Aorta (tissue), 5 donors: ENCODE measurements around the gene CXXC1. TPM values are rescaled to one million over a fixed set of nuclear protein-coding genes. Genes with fewer than 3 reads are reported as not detected.
"Not testable (repeated sequence)": the region's sequence is repeated elsewhere in the genome, so short reads cannot be mapped to it uniquely, and the experiment has no call there.

ENCODE experiments used
- ATAC-seq: fragments of 200-7000 bp; cut with Tn5 transposase; one replicate; pipeline ENCODE4 v1.9.1; 2022; ENCODE audit warnings: moderate library complexity; ENCODE audit not compliant: low FRiP score
- DNase-seq, 2 donors: peaks; one replicate each; pipeline ENCODE4 v3.0.0-alpha.2; 2020
- H3K27ac ChIP-seq, 2 donors: one replicate each; pipeline ENCODE4 v1.5.1; 2013; ENCODE audit warnings: low read length in 2 of 2, mild to moderate bottlenecking in 2 of 2, moderate library complexity in 2 of 2, control low read depth in 1 of 2, inconsistent platforms in 1 of 2, low read depth in 1 of 2
- H3K27me3 ChIP-seq, 2 donors: one replicate each; pipeline ENCODE4 v1.6.1; 2013; ENCODE audit warnings: control low read depth in 1 of 2, low read length in 1 of 2, mild to moderate bottlenecking in 1 of 2, moderate library complexity in 1 of 2; ENCODE audit not compliant: insufficient read depth in 2 of 2, control insufficient read depth in 1 of 2
- H3K36me3 ChIP-seq, 2 donors: one replicate each; pipeline ENCODE4 v1.6.1; 2013; ENCODE audit warnings: control low read depth in 1 of 2, low read length in 1 of 2, mild to moderate bottlenecking in 1 of 2; ENCODE audit not compliant: insufficient read depth in 2 of 2, control insufficient read depth in 1 of 2
- H3K4me1 ChIP-seq, 2 donors: one replicate each; pipeline ENCODE4 v1.6.1; 2013; ENCODE audit warnings: low read length in 2 of 2, control low read depth in 1 of 2, mild to moderate bottlenecking in 1 of 2, moderate library complexity in 1 of 2; ENCODE audit not compliant: insufficient read depth in 2 of 2, control insufficient read depth in 1 of 2
- H3K4me3 ChIP-seq, 2 donors: one replicate each; pipeline ENCODE4 v1.5.1; 2013; ENCODE audit warnings: low read length in 2 of 2, control low read depth in 1 of 2, mild to moderate bottlenecking in 1 of 2
- H3K9me3 ChIP-seq: one replicate; pipeline ENCODE4 v1.6.1; 2013; ENCODE audit warnings: mild to moderate bottlenecking, low read length; ENCODE audit not compliant: control insufficient read depth
- WGBS, 2 donors: extraction: QIAGEN DNeasy Blood & Tissue Kit; methylation state at CpG; one replicate each; pipeline ENCODE4 v1.1.7; 2013; 5-methylcytosine and 5-hydroxymethylcytosine counted together
- intact Hi-C, 2 donors: fragments of 100-400 bp; cut with DNase I; formaldehyde crosslinking; loops; one replicate each; pipeline versions ENCODE4 v1.14.2 to v1.15.0; 2022
- polyA plus RNA-seq, 2 donors: library from polyadenylated mRNA; stranded (reverse); fragments of 200-250 nt; gene quantifications; one replicate each; pipeline ENCODE4 v1.2.3, GENCODE V29; 2013
- total RNA-seq, 2 donors: library from RNA; stranded (reverse); fragmentation: NEBNext Ultra II Directional; extraction: Animal tissue kit (Norgen Biotek cat#: 25700); gene quantifications; one replicate each; pipeline ENCODE4 v1.2.1, GENCODE V29; 2021
- donor health status: healthy with polysubstance abuse.
- donor health status: Bipolar disorder and iron deficiency.
- donor health status: DM: no; HTN: no; CAD: no.
- donor health status: DM: no; HTN: no; CAD: no.
- donor health status: DM: yes; HTN: yes; CAD: no.

CXXC1 gene
- total and polyA plus RNA-seq, 4 donors, result 33.2 to 169 (median 64.1) TPM

- DNase-seq, H3K36me3 ChIP-seq, H3K4me3 ChIP-seq, H3K9me3 ChIP-seq, intact Hi-C loops, H3K4me1 ChIP-seq, H3K27ac ChIP-seq, H3K27me3 ChIP-seq, ATAC-seq: not testable (repeated sequence)
- 66 to 76% methylated on average over 8 of the region's 8 CpGs for WGBS, 2 donors
These were observed 45.7 kb downstream of the CXXC1 start for GRCh38 chr18:50241768-50242167.

GRCh38 chr18:50240080-50240563 is 47.4 kb downstream of the CXXC1 start:
- no peak for ATAC-seq
- Histone ChIP-seq H3K27me3 (no peaks in the 10 kb centered on the region), H3K9me3 (no peaks in the 10 kb centered on the region), H3K27ac (no peak overlapping the region), H3K4me1 (no peaks in the 10 kb centered on the region), H3K36me3 (no peaks in the 10 kb centered on the region), H3K4me3 (no peak overlapping the region)
- intact Hi-C loops, result no loop called here
- 82 to 90% methylated on average over 3 of the region's 3 CpGs for WGBS, 2 donors
- DNase-seq, result no peak

- Histone ChIP-seq H3K4me1 (no peaks in the 10 kb centered on the region), H3K27me3 (no peaks in the 10 kb centered on the region), H3K27ac (no peak overlapping the region), H3K9me3 (no peaks in the 10 kb centered on the region), H3K36me3 (no peaks in the 10 kb centered on the region), H3K4me3 (no peak overlapping the region)
- no peak for DNase-seq
- ATAC-seq, result no peak
- intact Hi-C loops, result no loop called here
- 52% methylated on average over 2 of the region's 2 CpGs for WGBS, 2 donors
These were observed 55.1 kb downstream of the CXXC1 start for GRCh38 chr18:50232419-50232818.

Other genes starting within 250 kb of the CXXC1 start
- gene MYO5B, start 92.5 kb downstream of the CXXC1 start, total RNA-seq, result 1 to 10 TPM; 1.2 to 4.5 TPM
- 10 to 100 TPM in 1 of 2 donors, under 1 TPM in 1; 0.92 to 20.3 TPM for gene MYO5B, start 92.5 kb downstream of the CXXC1 start, polyA plus RNA-seq
- gene CFAP53, start 21.2 kb downstream of the CXXC1 start, total RNA-seq, result under 1 TPM; 0.39 to 0.49 TPM
- gene CFAP53, start 21.2 kb downstream of the CXXC1 start, polyA plus RNA-seq, result under 1 TPM in 1 of 2 donors, not detected in 1; 0.61 TPM
- 10 to 100 TPM; 62.1 to 76.6 TPM for gene MBD1, start 6.2 kb downstream of the CXXC1 start, total RNA-seq
- 10 to 100 TPM; 24.4 to 58.3 TPM for gene MBD1, start 6.2 kb downstream of the CXXC1 start, polyA plus RNA-seq
- gene SKA1, start 87.4 kb upstream of the CXXC1 start, total RNA-seq, result under 1 TPM; 0.42 to 0.52 TPM
- not detected for gene SKA1, start 87.4 kb upstream of the CXXC1 start, polyA plus RNA-seq